Transverse colon (tissue), 4 donors: ENCODE measurements around the gene RETREG1.

Experiments used
- POLR2AphosphoS5 ChIP-seq, 3 donors: sonication (generic); formaldehyde crosslinking; IDR thresholded peaks; one replicate each; pipeline ENCODE4 v1.6.1; 2016; ENCODE audit warnings: antibody characterized with exemption in 3 of 3
- TF ChIP-seq, protein P1 (sequence below), 5 experiments: fragments of 200-600 bp in 3 of 5; fragments of 450-650 bp in 2 of 5; sonication (generic) in 3 of 5; IDR thresholded peaks; 1 replicate in 2 of 5; 2 replicates in 3 of 5; pipeline ENCODE4 v1.5.1; 2016 to 2017; ENCODE audit warnings: antibody characterized with exemption in 5 of 5, inconsistent platforms in 3 of 5, mild to moderate bottlenecking in 2 of 5, moderate library complexity in 1 of 5

DNA sequence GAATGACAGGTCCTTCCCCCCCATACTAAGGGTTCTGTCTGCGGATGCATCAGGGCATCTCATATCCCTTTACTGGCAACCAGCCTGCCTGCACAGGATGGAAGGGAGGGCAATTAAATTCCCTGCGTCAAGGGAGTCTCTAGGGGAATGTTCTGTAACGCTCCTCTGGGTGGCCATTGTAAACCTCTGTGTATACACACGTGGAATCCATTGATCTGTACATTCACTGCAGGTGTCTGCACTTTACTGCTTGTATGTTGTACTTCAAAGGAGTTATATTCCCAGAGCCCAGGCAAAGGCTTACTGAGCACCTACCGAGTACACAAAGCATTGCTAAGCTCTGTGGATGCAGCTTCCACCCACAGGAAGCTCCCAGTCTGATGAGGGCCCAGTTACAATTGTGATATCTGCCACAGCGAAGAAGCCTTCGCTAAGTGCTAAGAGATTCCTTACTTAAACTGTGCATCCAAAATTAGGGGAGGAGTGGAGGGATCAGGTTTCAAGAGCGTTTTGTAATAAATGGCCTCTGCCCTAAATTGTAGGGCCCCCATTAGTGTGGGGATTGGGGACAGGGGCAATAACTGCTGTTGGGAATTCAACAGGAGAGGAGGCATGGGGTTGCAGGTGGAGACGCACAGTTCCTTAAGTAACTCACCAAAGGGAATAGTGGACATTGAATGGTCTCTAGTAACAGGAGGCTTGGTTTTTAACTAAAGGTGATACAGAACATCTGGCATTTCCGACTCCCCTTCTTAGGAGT, 1.5 kb upstream of the RETREG1 start:
- no peak for TF ChIP-seq POLR2AphosphoS5 (IDR thresholded peaks at IDR 0.05)
- TF ChIP-seq, protein P1, sequence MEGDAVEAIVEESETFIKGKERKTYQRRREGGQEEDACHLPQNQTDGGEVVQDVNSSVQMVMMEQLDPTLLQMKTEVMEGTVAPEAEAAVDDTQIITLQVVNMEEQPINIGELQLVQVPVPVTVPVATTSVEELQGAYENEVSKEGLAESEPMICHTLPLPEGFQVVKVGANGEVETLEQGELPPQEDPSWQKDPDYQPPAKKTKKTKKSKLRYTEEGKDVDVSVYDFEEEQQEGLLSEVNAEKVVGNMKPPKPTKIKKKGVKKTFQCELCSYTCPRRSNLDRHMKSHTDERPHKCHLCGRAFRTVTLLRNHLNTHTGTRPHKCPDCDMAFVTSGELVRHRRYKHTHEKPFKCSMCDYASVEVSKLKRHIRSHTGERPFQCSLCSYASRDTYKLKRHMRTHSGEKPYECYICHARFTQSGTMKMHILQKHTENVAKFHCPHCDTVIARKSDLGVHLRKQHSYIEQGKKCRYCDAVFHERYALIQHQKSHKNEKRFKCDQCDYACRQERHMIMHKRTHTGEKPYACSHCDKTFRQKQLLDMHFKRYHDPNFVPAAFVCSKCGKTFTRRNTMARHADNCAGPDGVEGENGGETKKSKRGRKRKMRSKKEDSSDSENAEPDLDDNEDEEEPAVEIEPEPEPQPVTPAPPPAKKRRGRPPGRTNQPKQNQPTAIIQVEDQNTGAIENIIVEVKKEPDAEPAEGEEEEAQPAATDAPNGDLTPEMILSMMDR (IDR thresholded peaks at IDR 0.05) = no peak
